ENCODE data around the gene IER5.

IER5 gene

DNA sequence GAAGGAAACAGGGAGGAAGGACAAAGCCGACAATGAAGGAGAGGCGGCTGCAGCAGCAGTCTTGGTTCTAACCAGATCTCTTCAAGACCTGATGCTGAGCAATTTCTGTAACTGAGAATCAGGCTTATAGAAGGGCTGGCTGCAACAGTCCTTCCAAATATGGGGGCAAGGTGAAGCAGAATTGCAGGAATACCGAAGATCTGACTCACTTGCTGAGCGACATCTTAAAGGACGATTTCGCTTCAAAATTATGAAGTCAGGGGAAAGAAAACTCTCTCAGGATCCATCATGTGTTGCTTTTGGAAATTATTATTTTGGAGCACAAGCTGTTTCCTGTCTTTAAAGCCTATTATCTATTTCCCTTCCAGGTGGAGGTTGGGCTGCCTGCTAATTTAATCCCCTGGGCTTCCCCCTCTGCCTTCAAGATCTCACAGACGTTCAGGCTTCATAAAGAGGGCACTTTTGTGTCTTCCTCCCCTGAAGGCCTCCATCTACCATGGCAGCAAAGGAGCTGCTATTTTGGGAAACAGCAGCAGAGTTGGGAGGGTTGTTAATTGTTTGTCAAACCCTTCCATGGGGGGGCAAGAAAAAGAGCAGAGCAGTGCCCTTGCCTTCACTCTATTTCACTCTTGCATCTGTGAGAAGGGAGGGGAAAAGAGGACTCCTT, 10.8 kb upstream of the IER5 start:
- DNase-seq (ENCODE audit: low read depth): no peak

GRCh38 chr1:181079382-181079781, 9.1 kb upstream of the IER5 start:
- DNase-seq (ENCODE audit: low read depth): no peak

DNA sequence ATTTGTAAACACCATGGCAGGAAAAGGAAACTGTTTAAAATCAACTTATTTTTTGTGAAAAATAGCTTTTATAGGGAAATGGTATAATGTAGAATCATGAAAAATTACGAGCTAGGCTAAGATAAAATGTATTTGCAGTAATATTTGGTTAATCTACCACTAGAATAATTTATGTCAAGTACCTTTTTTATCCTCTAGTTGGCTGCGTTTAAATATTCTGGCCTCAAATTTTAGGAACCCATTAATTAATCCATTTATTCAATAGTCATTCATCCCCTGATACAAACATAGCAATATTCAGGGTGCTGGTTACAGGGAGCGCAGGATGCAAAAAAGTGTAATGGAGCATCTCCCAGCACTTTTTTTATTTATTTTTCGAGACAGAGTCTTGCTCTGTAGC, 8.6 kb upstream of the IER5 start:
- DNase-seq (ENCODE audit: low read depth): no peak

DNA sequence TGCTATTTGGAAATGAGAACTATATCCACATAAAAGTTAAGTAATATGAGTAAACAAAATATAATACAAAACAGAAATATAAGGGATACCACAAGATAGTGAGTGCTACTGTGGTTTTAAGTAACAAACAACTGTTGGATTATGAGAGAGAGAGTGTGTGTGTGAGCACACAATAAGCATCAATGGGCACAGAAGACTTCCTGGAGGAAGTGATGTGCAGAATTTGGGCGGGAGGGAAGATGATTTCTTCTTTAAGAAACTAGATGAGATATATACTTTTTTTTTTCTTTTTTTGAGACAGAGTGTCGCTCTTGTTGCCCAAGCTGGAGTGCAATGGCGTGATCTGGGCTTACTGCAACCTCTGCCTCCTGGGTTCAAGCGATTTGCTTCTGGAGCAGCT, 7.9 kb upstream of the IER5 start:
- DNase-seq (ENCODE audit: low read depth): no peak

DNA sequence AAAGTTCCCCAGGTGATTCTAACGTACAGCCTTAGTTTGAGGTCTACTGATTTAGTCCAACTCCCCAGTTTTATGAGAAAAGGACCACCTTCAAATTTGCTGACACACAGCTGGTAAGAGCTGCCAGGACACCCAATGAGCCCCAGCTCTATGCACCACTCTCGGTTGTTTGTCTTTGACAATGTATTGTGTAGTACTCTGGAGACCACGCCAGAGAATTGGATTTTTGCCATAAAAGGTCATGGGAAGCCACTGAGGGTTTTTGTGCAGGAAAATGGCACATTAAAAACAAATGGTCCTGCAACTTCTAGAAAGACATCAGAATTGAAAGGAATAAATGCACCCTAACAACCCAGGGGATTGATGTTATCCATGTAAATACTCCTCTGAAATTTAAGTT, 7.1 kb upstream of the IER5 start:
- no peak for DNase-seq (ENCODE audit: low read depth)

DNA sequence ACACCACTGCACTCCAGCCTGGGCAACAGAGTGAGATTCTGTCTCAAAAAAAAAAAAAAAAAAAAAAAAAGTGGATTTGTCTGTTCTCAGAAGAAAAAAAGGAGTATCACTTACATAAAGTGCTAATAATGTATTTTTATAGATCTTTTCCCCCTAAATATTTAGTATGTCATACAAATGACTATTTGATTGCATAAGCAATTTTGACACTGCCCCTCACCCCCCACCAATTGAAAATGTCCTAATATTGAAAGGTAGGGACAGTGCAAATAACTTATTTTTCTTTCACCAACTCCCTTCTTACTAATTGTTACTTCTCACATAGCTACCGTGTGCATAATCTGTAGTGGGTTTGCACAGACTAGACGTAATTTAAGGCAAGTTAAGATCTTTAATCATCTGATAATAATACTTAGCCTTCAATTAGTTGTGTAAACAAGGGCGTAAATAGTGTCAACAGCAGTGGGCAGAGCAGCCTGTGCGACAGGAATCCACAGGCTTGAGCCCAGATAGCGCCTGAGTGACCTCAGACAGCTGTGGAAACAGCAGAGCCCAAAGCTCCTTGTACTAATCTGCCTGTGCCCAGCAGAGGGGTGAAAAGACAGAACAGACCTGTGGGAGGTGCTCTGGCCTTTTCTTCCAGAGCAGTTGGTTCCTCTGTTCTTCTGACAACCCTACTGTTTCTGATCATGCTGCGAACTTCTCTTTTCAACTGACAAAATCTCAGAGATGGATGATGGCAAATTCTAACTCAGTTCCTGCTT, 4.5 kb upstream of the IER5 start:
- peak; percentile 26 for DNase-seq (ENCODE audit: low read depth)

DNA sequence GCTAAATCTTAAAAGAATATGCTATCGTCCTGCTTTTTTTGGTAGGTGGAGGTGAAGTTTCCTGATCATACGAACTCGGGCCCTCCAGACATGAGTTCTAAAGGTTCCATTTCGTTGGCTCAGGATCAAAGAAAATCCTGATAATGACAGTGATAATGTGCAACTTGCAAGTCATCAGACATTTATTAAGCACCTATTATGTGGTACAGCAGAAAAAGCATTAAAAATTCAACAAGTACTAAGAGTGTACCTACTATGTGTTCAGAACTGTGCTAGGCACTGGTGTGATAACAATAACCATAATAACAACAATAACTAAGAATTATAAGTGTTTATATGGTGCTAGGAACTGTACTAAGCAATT, 3.9 kb upstream of the IER5 start:
- no peak for DNase-seq (ENCODE audit: low read depth)

DNA sequence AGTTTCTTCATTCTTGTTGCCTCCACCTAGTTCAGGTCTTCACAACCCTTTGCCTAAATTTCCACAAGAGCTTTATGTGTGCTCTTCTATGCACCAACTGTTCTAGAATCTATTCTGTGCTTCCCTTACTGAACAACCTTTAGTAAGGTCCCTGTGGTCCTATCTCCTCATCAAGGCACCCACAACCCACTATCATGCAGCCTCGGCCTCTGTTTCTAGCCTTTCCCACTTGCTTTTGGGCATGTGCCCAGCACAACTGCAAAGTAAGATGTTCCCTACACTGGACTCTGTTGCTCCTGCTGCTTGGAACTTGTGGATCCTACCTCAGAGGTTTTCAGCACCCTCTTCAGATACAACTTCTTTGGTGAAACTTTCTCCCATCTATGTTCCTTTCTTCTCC, 2.4 kb upstream of the IER5 start:
- DNase-seq (ENCODE audit: low read depth): no peak

DNA sequence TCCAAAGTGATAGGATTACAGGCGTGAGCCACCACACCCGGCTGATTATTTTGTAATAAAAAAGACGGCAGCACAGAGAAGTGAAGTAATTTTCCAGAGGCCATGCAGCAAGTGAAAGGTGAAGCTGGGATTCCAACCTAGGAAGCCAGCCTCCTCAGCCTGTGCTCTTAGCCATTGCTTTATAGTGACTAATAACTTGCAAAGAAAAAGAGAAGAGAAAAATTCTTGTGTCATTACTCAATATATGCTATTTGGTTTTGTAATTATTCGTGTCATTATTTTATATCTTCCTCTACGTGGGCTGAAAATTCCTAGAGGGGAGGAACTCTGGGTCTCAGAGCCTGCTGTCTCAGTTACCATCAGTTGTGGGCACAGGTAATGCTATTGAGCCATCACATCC, 1.6 kb upstream of the IER5 start:
- DNase-seq (ENCODE audit: low read depth): no peak

DNA sequence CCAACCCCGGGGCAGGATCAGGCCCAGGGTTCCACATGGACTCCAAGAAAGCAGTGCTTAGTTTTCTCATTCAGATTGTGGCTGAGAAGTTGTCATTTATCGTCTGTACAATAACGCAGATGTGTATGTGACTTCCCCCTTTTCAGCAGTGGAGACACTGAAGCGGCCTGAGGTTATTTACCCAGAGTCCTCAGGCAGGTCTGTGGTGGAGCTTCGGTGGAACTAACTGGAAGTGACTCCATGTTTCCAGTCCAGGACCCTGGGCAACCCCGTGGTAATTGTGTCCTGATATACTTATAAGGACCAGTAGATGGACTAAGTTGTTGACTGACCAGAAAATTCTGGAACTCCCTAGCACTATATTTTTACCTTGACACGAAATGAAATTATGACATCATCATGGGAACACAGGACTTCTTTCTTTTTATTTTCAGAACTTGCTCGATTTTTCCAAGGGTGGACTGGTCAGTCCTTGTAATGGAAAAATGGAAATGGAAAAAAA, 1.0 kb upstream of the IER5 start:
- no peak for DNase-seq (ENCODE audit: low read depth)

GRCh38 chr1:181089017-181089675, 646 bp downstream of the IER5 start:
- DNase-seq (ENCODE audit: low read depth): no peak

DNA sequence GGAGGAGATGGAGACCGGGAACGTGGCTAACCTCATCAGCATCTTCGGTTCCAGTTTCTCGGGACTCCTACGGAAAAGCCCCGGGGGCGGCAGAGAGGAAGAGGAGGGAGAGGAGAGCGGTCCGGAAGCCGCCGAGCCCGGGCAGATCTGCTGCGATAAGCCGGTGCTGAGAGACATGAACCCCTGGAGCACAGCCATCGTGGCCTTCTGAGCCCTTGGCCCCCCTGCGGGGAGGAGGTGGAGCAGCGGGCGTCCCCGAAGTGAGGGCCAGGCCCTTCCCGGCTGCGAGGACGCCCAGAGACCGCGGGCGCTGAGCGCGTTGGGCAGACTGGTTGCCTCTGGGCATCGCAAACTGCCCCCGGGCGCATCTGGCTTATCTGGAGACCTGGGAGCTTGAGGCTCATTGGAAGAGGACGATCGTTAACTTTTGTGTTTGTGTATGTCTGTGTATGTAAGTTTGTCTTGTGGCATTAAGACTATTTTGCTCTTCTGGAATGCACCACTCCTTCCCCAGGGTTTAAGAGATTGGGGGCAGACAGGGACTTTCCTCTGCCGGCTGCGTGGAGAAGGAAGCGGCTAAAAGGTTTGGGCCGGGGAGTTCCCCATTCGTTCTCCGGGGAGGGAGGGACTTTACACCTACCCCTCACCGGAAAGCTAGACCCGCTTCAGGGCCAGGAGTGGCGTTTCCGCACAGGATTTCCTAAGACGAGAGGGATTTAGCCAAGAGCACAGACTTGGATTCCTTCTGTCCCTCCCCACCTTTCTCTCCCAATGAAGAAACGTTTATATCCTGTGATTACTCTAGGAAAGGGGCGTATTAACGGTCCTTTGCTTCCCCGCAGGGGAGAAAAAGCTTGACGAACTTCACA, 1.4 kb downstream of the IER5 start:
- DNase-seq (ENCODE audit: low read depth): peak; percentile 69

- no peak for DNase-seq (ENCODE audit: low read depth)
Observed at GRCh38 chr1:181090641-181091126, 2.2 kb downstream of the IER5 start.

DNA sequence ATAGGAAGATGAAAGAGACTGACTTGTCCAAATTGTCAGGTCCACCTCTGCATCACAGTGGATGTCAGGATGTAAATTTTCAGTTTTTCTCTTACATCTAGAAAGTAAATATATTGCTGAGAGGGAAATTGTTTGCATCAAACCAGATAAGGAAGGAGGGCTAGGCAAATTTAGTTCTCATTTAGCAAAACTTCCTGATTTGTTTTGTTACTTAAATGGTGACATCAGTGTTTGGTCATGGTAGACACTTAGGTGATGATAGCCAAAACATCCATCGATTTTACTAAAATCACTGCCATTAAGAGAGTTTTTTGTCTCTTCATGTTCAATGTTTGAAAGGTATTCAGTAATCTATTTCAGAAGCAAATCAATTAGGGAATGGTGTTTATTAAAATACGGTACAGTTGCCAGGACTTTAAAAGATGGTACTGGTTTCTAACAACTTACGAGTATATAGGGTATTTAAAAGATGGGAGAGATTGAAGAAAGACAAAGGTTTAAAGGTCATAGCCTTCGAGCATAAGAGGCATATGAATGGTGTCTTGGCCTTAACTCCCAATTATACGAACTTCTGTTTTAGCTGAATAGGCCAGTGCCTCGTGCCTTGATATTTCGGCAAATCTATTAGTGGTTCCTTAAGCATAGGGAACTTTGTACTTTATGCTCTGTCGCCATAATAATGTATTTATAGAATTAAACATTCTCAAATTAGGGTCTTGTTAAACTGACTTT, 3.0 kb downstream of the IER5 start:
- DNase-seq (ENCODE audit: low read depth): no peak

GRCh38 chr1:181092056-181092455, 3.6 kb downstream of the IER5 start:
- DNase-seq (ENCODE audit: low read depth): no peak

DNA sequence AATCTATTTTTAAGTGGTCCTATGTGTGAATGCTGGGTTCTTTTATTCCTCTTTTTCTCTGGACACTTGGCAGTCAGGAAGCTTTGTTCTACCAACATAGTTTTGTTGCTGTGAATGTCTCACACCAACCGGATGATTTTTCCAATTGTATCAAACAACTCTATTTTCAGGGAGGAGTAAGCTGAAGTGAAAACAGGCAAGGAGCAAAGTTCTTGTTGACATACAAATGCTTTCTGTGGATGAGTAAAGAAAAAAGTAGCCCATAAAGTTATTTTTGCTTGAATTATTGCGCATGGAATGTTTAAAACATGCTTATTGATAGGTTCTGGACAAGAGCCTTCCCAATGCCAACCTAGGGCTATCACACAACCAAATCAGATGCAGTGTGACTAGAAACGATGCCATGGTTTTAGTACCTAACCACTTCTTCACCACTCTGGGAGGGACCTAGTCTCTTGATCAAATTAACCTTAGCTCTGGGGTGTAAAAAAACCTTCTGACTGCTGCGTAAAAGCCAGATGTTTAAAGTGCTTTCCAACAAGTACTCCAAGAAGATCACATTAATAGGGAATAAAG, 4.5 kb downstream of the IER5 start:
- no peak for DNase-seq (ENCODE audit: low read depth)

DNA sequence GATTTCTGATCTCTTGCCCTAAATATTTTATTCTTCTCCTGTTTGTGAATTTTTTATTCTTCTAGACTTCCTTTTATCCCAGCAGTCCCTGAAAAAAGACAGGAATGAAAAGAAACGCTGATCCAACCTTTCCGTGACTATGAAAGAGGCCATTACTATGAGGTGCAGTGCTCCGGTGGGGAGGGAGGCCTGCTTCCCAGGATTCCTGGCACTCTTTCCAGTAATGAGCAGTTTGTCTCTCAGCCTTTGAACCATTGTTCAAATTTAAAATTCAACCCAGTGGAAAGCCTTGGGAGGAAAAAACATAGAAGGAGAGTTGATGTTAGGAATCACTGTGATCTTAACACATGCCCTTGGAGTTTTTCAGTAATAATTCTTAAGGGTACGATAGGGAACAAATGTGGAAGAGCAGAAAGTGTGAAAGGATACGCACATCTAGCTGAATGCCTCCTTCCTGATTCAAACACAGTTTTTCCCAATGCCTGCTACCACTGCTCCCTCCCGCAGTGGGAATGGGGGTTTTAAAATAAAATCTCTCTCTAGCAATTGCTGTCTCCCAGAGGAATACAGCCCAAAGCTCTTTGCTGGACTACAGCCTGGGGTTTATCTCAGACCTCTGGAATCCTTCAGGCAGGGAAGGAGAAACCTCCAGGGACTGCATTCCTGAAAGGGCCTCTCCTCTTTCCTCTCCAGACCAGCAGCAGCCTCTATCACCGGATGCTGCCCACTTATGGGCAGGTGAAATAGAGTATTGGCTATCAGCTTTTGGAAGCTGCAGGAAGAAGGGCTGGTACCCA, 6.1 kb downstream of the IER5 start:
- DNase-seq (ENCODE audit: low read depth): no peak

- DNase-seq (ENCODE audit: low read depth): no peak
Observed at GRCh38 chr1:181095260-181095659, 6.8 kb downstream of the IER5 start.

- DNase-seq (ENCODE audit: low read depth): no peak
Observed at GRCh38 chr1:181095763-181096184, 7.3 kb downstream of the IER5 start.

DNA sequence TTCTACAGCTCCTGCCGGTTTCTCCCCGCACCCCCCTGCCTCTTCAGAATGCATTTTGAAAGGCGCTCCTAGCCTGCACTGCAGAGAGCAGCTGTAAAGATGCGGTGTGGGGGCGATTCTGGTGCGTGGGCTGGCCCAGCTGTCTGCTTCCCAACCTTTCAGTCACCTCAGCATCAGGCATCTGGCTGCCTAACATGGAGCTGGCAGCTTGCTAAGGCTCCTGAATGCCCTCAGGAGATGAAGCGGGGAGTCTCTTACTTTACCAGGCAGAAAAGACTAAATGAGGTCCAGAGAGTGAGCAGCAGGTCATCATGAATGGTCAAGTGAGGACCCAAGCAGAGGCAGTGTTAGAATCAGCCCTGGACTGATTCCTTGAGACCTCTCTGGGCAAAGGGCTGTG, 8.7 kb downstream of the IER5 start:
- no peak for DNase-seq (ENCODE audit: low read depth)

All from stimulated activated CD8-positive, alpha-beta memory T cell treated with anti-CD3 and anti-CD28 coated beads, Interleukin-12 subunit alpha, Interleukin-12 subunit beta, amount 100 ng/mL, for 4 hours (primary cell).